ENCODE data around the gene GUCY1A1. TPM values are rescaled to one million over a fixed set of nuclear protein-coding genes. Genes with fewer than 3 reads are reported as not detected.
A peak's percentile ranks its signal among the peaks of the same experiment; 100 is the strongest.

The GUCY1A1 gene
- 63.1 TPM for total RNA-seq
- long read RNA-seq, full-length matches to known transcripts = 28 of 92 reads
- long read RNA-seq, partial matches to known transcripts = 13 of 92 reads
- long read RNA-seq, other reads (novel, unspliced or antisense) = 51 of 92 reads

DNA sequence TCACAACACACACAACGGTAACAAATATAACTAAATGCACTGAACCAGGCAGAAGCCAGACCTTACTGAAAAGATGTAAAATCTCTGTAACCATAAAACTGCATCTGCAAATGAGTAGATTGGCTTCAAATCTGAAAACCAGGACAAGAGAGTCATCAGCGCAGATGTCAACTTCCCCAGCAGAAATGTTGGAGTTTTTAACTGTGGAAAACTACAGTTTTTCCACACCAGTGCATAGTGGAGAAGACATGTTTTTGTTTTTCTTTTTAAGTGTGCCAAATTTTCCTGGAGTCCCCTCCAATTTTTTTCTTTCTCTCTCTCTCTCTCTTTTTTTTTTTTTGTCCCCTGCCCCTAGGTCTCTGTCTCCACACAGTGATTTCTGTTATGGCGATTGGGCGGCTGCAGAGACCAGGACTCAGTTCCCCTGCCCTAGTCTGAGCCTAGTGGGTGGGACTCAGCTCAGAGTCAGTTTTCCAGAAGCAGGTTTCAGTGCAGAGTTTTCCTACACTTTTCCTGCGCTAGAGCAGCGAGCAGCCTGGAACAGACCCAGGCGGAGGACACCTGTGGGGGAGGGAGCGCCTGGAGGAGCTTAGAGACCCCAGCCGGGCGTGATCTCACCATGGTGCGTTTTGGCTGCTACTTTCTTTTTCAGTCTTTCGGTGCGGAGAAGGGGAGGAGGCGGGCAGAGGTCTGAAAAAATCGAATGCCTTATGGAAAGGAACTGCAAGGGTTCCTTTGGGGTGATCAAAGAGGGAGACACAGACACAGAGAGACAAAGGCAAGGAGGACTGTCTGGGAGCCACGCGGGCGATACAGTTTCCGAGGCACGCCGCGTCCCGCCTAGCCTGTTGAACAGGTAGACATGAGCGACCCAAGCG, at the start of gene GUCY1A1:
TSS of gene GUCY1A1 (plus strand) at position 505 of the 878 bp plus-strand sequence. CDS start 30,020 bp downstream, outside the sequence.
- Histone ChIP-seq H3K4me1 (peaks cover 7% of the 10 kb centered on the region), H3K27ac (peak within 1 kb of the TSS; percentile 90), H3K27me3 (ENCODE audit: low read depth) (no peaks in the 10 kb centered on the region), H3K9me3 (no peaks in the 10 kb centered on the region), H3K4me3 (peak within 1 kb of the TSS; percentile 73), H3K36me3 (no peaks in the 10 kb centered on the region)
- TF ChIP-seq, protein P1, sequence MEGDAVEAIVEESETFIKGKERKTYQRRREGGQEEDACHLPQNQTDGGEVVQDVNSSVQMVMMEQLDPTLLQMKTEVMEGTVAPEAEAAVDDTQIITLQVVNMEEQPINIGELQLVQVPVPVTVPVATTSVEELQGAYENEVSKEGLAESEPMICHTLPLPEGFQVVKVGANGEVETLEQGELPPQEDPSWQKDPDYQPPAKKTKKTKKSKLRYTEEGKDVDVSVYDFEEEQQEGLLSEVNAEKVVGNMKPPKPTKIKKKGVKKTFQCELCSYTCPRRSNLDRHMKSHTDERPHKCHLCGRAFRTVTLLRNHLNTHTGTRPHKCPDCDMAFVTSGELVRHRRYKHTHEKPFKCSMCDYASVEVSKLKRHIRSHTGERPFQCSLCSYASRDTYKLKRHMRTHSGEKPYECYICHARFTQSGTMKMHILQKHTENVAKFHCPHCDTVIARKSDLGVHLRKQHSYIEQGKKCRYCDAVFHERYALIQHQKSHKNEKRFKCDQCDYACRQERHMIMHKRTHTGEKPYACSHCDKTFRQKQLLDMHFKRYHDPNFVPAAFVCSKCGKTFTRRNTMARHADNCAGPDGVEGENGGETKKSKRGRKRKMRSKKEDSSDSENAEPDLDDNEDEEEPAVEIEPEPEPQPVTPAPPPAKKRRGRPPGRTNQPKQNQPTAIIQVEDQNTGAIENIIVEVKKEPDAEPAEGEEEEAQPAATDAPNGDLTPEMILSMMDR (IDR thresholded peaks at IDR 0.05) = no peak
- intact Hi-C loops (cut with DNase I) = no loop called here
- ATAC-seq (peak; percentile 55 to 62), DNase-seq (no peak)

GRCh38 chr4:155617296-155617695, 49.4 kb upstream of the GUCY1A1 start:
- Histone ChIP-seq H3K27ac (no peak overlapping the region), H3K36me3 (no peaks in the 10 kb centered on the region), H3K4me1 (no peaks in the 10 kb centered on the region), H3K4me3 (no peak overlapping the region), H3K27me3 (ENCODE audit: low read depth) (no peaks in the 10 kb centered on the region), H3K9me3 (no peaks in the 10 kb centered on the region)
- DNase-seq (no peak), ATAC-seq (no peak)
- intact Hi-C loops (cut with DNase I) = no loop called here
- TF ChIP-seq, protein P1 (IDR thresholded peaks at IDR 0.05) = no peak

- H3K27ac ChIP-seq = no peak overlapping the region
- TF ChIP-seq, protein P1 (IDR thresholded peaks at IDR 0.05) = no peak
- H3K4me1 ChIP-seq = no peaks in the 10 kb centered on the region
- DNase-seq (no peak), ATAC-seq (no peak)
- intact Hi-C loops (cut with DNase I) = no loop called here
- H3K4me3 ChIP-seq = no peak overlapping the region
- no peaks in the 10 kb centered on the region for H3K36me3 ChIP-seq
- no peaks in the 10 kb centered on the region for H3K27me3 ChIP-seq (ENCODE audit: low read depth)
- no peaks in the 10 kb centered on the region for H3K9me3 ChIP-seq
Observed at GRCh38 chr4:155618183-155618838, 48.3 kb upstream of the GUCY1A1 start.

DNA sequence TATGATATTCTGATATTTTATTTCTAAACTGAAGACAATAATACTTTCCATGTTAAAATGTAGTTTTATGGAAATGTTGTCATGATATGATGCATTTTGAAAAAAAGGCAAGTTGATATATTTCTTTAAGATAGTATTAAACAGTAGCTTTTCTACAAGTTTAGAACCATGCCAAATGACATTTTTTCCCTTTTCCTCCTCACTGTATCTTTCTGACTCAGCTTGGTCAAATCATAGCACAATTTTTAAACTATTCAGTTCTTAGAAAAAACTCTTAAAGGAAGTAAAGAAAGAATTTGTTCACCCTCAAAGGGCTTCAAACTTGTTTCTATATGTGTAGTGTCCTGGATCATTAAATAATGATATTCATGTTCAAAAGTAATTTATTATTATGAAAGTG, 46.0 kb upstream of the GUCY1A1 start:
- ATAC-seq (no peak), DNase-seq (no peak)
- TF ChIP-seq, protein P1 (IDR thresholded peaks at IDR 0.05) = no peak
- H3K4me3 ChIP-seq = no peak overlapping the region
- no peak overlapping the region for H3K27ac ChIP-seq
- no peaks in the 10 kb centered on the region for H3K4me1 ChIP-seq
- H3K27me3 ChIP-seq (ENCODE audit: low read depth) = no peaks in the 10 kb centered on the region
- intact Hi-C loops (cut with DNase I) = no loop called here
- H3K9me3 ChIP-seq = no peaks in the 10 kb centered on the region
- H3K36me3 ChIP-seq = no peaks in the 10 kb centered on the region

DNA sequence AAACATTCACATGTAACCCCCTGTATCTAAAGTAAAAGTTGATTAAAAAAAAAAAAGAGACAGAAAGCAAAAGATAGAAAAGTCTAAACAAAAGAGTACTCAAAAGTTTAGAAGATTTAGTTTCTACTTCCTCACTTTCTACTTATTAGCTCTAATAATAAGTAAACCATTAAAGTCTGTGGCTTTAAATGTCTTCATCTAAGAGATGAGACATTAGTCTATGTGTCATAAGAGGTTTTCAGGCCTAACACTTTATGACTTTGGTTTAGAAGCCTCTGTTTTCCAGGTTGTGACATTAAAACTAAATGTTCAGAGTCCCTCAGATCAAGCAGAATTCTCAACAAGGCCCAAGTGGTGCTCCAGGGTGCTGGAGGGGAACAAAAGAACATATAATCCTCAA, 42.2 kb upstream of the GUCY1A1 start:
- H3K4me1 ChIP-seq = no peaks in the 10 kb centered on the region
- intact Hi-C loops (cut with DNase I) = no loop called here
- TF ChIP-seq, protein P1 (IDR thresholded peaks at IDR 0.05) = no peak
- no peaks in the 10 kb centered on the region for H3K9me3 ChIP-seq
- H3K4me3 ChIP-seq = no peak overlapping the region
- no peaks in the 10 kb centered on the region for H3K27me3 ChIP-seq (ENCODE audit: low read depth)
- H3K36me3 ChIP-seq = no peaks in the 10 kb centered on the region
- no peak for DNase-seq
- no peak overlapping the region for H3K27ac ChIP-seq
- no peak for ATAC-seq
